HG03045 (cell line): ENCODE data around the gene POPDC2.

Experiments used
- ATAC-seq: cut with Tn5 transposase; IDR thresholded peaks from one replicate; pipeline ENCODE4 v1.9.1; 2021; ENCODE audit warnings: mild to moderate bottlenecking, moderate library complexity; ENCODE audit not compliant: unreplicated experiment

The POPDC2 gene

DNA sequence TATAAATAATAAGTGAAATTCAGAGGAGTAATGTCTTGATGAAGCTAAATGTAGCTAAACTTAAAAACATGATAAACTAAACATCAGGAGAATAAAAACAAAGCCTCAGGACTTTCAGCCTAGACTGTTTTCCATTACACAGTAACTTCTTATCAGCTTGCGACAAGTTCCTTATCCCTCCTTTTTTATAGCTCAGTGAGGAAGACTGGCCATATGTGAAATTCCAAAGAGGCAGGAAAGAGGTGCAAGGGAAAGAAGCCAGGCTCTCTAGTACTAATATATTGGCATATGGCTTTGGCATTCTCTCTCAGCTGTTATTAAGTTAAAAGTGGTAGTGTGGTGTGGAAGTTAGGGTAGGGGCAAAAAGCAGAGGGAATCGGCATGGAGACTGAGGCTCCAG, 12.4 kb upstream of the POPDC2 start:
- ATAC-seq, result no peak

DNA sequence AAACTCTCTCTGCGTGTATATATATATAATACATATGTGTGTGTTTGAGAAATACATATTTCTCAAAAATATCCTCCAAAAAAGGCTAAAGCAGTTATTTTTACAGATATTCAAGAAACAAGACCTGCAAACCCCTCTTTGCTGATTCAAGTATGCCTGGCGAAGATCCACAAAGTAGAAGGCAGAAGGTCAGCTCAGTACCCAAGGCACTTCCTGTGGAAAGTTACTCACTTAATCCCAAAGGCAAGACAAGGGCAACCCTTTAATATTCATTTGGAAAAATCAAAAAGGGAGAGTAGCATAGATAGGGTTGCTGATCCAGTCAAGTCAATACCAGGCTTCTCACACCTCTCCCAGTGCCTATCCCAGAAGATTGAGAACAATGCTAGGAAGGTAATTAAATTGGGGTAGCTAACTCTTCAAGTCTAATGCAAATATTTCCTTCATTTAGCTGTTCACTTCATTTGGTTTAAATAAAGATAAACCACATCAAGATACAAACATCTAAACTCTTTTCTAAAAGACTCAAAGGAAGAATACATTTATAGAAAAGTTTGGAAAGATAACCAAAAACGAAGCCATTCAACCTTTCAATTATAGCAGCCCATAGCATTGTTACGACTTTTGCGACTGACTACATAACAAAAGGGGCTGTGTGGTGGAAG, 9.6 kb upstream of the POPDC2 start:
- ATAC-seq, result no peak

DNA sequence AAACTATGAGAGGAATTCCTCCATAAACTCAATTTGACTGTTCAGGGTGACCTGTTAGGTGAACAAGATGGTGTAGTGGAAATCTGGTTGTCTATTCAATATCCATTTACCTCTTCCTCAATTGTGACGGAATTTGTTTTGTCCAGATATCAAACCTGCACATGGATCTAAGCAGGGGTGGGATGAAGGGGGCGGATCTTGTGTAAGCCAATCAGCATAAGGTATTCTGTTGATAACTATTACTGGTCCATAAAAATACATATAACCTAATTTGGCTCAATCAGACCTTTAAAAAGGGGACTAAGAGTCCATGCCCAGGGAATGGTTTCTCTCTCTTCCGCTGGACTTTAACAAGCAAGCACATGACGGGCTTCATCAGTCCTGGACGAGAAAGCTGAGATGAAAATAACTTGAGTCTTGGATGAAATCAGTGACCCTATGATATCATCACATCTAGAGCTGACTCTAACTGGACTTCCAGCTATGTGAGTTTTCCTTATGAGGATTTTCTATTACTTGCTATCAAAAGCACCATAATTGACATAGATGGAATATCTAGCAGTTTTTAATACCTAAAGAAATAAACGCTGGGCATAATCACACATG, 5.7 kb upstream of the POPDC2 start:
- ATAC-seq, result no peak

DNA sequence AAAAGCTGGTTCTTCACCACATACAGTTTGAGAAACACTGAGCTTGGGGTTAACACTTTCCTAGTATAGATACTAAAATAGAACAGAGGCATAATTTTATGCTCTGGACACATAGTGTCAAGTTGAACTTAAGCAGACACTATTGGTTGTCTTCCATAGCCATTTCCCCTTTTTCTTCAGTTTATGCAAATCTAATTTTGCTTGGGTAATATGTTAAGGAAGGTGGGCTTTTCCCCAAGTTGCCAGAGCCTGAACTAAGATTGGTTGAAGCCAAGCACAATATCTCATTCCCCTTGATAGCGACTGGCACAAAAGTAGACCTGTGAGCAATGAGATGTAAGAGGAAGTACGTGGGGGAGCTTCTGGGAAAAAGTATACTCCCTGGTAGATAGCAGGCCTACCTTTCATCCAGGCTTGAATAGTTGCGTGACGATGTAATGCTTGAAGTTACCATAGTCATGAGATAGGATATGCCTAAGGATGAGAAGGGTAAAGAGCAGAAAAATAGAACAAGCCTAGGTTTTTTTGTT, 4.5 kb upstream of the POPDC2 start:
- no peak for ATAC-seq

DNA sequence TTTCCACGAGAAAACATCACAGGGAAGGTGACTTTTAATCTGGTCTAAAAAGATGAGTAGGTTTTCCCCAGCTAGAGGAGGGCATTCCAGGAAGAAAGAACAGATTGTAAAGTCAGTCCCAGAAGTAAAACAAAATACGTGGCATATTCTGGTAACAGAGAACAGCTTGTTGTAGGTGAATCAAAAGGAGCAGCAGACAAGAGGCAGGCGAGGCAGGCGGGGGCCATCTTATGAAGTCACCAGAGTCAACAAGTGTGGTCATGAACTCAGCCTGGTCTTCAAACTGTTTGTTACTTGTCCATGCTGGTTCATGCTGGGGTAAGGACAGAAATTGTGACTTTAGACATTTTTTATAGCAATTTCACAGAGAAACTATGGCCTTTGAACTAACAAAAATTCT, 4.0 kb upstream of the POPDC2 start:
- no peak for ATAC-seq

DNA sequence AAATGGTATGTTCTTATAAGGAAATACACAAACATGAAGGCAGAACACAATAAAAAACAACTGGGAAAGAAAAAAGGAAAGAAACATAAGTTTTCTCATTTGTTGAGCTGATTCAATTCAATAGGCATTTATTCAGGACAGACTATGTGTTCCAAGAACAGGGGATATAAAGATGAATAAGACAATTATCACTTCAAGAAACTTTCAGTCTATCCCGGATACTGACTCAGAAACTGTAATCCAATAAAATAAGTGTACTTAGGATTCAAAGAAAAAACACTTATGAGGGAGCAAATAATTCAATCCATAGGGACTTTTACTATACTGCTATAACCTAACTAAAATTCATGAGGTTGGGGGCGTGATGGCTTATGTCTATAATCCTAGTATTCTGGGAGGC, 3.5 kb upstream of the POPDC2 start:
- ATAC-seq, result no peak

DNA sequence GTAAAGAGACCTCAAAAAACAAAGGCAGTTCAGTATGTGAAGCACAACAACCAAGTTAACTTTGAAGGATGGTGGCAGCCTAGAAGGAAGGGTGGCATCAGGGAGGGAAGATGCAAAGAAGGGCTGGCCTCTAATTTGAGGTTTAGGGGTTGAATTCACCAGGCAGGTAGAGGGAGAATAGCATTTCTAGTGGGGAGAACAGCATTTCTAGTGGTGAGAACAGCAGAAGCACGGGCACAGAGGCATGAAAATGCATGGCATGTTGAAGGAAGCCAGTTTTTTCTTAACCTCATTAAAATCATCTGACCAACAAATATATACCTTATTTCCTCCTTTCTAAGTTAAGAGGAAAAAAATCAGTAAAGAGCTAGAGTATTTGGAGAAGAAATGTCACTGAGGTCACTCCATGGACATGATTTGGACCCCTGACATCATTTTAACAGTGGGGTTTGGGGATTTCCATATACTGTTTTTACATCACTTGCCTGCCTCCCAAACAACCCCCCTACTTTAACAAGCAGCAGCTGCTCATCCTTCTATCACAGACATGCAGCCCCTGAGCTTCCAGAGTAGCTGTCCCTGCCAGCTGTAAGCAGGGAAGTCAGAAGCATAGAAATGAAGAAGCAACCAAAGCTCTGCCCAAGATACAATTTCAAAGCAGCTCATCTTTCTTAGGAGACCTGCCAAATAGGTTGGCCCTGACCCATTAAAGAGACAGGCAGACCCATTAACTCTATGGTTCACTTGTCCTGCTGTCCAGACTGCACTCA, 2.4 kb upstream of the POPDC2 start:
- no peak for ATAC-seq

DNA sequence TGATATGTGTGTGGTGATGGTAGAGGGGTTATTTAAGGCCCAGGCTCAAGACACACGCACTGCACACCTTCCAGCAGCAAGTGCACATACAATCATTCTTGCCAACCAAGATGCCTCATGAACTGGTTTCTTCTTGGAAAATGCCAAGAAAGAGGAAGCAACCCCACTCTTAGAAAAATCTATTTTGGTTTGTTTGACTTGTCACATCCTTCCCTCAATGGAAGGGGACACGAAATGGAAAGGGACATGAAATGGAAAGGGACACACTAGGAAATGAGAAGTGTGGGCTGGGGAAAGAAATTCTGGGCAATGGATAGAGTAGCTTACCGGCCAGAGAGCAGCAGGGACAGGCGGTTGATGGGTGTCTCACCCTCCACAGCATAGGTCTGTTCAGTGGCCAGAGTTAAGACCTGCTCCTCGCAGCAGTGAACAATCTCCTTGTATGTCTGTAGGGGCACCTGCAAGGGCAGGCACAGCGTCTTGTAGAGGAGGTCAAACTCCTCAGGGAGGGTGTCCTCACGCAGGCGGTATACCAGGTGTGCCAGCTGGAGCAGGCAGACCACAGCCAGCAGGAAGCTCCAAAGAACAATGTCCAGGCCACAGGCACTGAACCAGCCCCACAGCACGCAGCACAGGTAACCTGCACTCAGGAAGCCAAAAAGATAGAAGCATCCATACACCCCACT, 640 bp downstream of the POPDC2 start:
- no peak for ATAC-seq

DNA sequence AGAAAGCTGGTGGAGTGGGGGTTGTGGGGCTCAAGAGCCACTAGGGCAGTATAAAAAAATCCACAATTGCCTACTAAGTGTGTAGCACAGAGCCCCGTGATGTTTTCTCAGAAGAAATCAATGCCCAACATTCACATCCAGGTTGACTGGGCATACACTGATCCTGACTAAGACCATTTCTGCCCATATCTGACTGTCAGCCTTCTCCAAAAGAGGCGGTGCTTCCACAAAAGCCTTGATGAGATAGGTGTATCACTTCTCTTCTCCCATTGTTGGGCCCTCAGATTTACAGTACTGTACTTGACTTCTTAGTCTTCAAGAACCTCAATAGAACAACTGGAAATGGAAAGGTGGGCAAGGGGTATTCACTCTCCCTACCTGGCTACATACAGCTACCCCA, 1.4 kb downstream of the POPDC2 start:
- no peak for ATAC-seq

DNA sequence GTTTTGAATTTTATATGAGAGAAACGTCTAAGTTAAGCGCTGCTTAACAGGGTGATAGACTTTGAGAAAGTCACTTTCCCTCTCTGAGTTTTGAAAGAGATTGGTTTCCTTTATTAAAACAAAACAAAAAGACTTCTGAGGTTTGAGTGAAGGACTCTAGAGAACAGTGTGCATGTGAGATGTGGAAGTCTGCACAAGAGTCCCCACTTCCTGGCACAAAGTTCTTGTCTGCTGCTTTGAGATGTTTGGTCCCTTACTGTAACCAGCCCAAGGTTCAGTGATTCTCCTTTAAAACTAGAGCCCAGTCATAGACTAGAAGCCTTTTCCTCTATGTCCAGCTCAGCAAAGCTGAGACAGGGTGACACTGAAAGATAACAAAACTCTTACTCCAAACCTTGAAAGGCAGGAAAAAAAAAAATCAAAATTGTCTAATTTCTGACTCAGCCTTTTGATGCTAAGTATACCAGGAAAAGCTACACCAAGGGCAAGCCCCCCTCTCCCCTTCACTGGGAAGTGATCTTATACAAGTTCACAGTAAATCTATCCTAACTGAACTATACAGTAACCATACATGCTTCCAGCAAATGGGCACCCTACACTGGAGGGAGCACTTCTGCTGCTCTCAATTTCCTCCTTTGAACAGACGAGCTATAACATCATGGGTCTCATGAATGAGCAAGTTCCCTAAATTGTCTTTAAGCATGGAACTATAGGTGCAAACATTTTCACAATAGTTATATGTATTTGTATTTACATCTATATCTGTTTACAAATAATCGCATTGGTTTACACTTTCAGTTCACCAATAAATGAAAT, 2.3 kb downstream of the POPDC2 start:
- no peak for ATAC-seq

DNA sequence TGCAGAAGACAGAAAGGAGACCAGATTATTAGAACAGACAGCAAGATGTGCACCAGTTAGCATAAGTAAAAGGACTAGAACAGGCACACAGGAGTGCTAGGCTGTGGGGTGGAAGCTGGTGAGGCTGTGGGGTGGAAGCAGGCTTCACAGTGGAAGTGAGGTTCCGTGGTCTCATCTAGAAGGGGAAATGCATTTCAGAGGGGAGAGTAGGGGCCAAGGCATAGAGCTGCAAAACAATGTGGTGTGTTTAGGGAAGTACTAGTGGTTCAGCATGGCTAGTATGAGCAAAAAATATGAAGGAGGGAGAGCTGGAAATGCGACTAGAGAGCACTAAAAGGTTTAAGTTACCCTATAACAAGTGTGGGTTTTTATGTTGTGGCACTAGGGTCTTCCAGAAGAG, 6.5 kb downstream of the POPDC2 start:
- no peak for ATAC-seq

DNA sequence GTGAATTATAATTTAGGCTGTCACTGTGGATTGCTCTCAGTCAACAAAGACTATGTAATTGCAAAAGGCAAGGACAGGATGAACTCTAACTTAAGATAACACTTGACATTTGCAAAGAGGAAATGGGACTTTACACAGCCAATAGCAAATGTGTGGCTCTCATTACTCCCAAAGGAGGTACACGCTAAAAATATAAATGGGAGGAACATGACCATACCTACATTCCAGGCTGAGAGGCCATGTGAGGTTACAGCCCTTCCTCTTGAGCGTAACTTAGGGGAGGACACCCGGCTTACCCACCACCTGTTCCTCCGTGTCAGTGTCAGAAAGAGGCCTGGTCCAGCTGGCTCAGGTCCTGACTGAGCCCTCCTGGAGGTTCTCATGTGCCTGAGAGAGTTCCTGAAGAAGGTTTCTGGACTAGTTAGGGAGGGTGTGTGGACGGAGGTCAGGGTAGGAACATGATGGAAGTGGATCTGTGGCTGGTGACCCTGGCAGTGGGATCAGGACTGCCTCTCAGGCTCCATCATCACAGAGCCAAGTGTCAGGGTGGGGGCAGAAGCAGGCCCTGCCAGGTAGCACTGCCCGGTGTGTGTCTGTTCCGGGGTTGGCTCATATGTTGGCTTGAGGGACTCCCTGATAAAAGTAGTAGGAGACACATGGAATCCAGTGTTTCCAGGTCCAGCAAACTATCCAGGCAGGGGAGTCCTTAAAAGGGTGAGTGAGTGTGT, 7.9 kb downstream of the POPDC2 start:
- ATAC-seq, result no peak

DNA sequence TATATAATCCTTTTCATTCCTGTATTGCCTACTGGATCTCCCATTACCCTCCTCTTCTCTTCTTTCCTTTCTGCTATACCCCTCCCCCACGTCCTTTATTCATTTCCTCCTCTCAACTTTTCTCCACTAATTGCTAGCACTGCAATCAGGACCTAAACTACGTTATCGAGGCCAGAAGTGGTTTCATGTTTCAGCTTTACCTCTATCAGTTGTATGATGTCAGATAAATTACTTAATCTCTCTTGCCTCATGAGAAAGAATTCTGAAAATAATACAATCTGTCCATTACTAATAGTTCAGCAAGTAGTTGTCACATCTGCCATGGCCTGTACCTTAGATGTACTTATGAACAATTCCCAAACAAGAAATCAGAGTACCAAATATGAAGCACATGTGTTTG, 10.6 kb downstream of the POPDC2 start:
- ATAC-seq, result no peak

DNA sequence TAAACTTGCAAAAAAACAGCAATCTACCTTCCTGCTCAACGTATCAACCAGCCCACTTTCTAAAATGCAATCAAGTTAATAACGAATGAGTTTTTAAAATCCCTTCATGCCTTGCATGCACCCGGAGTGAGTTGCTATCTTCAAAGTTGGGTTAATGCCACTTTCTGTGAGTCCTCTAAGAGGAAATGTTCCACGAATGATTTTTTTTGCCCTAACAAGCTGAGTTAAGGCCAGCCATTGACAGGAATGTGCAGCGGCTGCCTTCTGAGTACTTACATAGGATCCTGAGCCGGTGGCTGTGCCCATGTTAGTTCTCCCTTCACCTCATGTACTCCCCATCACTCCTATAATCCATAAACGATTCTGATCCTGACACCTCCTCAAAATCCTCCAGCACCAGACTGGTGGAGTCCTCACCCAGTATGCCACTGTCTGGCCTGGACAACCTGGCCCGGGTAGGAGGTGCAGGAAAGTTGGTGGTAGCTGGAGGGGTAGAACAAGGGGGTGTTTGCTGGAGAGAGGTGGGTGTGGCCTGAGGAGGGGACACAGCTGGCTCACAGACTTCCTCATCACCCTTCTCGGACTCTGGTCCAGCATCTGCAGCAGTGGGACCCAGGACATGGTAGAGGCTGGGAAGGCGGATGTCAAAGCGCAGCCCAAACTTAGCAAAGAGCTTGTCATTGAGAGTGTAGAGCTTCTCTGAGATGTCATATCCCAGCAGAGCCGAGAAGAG, 12.4 kb downstream of the POPDC2 start:
- ATAC-seq, result no peak

DNA sequence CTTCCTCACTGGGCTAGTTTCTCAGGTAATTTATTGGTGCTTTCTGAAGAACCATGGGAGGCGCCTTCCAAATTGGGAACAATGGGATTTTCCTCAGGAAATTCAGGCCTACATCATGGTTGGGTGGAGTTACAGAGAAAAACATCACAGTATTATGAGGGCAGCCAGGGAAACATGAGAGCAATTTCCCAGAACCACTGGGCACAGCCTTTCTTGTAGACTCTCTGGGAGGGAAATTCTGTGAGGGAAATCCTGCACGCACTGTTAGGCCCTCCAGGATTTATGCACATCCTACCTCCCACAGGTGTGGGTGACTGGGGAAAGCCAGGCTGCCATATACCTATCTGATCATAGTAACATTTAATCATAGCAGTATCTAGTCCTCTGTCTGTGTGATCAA, 13.2 kb downstream of the POPDC2 start:
- ATAC-seq, result no peak

DNA sequence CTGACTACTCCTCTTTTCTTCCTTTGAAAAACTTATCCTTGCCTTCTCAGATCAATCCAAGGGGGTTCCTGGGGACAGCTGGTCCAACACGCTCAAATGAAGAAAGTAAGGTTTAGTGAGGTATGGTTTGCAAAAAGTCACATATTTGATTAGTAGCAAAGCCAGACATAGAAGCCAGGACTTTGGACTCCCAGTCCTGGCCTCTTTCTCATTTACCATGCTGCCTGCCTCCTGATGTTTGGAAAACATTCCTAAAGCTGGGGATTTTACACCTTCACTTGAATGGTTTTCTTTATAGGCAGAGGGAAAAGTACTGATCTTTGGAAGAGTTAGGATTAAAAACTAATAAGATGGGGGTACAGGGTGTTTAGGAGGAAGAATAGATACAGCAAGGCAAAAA, 14.6 kb downstream of the POPDC2 start:
- ATAC-seq, result no peak

DNA sequence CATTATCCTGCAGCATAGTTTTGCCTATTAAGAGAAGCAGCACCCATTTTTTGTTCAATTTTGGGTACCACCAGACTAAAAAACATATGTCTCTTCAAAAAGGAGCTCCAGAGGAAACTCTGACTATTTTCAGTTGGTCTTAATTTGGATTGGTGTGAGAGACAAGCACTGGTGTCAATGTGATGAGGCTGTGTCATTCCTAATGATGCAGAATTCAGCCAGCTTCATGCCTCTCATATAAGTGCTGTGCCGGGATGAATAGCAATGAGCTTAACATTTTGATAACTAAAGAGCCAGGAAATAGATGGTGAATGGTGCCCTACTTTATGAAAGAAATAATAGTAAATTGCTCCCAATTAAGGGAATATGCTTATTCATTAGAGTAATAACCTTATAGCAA, 15.9 kb downstream of the POPDC2 start:
- no peak for ATAC-seq

DNA sequence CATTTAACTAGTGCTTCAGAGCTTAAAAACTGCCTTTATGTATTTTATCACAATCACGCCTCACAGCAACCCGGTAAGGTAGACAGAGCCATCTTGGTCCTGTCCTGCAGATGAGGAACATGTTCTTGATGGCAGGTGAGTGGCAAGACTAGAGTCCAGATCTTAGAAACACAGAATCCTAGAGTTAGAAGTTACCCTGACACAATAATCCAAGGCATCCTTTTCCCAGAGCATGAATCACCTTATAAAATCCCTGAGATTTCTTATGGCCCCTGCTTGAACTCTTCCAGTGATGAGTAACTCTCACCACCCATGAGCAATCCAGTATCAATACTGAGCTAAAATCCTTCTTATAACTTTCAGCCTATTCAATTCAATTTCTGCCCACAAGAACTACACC, 16.9 kb downstream of the POPDC2 start:
- no peak for ATAC-seq

DNA sequence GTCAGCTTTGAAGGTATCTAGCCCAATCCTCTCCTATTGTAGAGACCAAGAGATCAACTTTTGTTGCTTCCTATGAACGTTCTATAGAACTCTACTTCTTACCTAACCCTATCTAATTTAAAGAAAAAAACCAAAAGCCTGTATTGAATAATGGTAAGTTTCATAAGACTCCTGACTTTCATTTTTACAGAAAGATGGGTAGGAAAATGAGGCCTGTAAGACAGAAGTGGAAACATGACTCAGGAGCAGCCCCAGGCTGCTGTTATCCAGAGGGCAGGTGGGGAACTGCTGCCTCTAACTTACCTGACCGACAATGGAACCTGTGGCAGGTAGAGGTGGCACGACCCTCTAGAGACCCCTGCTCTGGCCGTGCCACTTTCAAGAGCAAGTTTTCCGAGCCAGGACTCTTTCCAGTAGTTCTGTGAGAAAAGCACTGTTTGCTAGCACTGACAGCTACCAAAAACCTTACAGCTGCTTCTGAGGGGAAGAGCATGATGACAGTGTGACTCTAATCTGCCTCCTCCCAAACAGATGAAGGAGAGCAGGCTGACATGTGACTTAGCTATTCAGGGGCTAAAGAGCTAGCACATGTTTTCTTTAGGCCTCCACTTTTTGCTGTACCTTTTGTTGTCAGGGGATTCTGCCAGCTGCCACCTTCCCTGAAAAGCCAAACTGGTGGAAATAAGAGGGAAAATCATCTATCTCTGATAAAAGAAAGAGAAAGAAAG, 17.5 kb downstream of the POPDC2 start:
- ATAC-seq, result no peak
